ENCODE results near the gene TMEM161A. TPM values are rescaled to one million over a fixed set of nuclear protein-coding genes. Genes with fewer than 3 reads are reported as not detected.

The TMEM161A gene
- total RNA-seq, 2 donors from 2014 or later = 17.6 to 33.6 TPM

DNA sequence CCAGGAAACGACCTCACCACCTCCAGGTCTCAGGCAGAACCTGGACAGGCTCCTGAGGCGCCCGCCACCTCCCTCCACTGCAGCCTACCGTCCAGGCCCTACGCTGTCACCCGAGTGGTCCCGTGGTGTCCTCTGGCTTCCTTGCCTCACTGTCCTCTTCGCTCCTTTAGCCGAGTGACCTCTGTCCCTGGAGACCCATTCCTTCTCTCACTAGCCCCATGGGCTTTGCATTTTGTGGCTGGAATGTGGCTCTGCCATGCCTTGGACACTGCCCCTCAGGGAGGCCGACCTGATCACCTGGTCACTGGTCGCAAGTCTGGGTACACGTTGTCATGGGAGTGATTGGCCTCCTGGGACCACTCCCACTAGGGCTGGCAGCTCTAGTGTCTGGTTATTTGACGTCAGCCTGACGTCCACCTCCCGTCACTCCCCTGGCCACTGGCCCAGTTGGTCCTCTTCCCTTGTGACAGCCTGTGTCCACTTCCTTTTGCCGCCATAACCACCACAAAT is 56.6 kb downstream of the TMEM161A start:
- no peaks in the 10 kb centered on the region for H3K9me3 ChIP-seq

DNA sequence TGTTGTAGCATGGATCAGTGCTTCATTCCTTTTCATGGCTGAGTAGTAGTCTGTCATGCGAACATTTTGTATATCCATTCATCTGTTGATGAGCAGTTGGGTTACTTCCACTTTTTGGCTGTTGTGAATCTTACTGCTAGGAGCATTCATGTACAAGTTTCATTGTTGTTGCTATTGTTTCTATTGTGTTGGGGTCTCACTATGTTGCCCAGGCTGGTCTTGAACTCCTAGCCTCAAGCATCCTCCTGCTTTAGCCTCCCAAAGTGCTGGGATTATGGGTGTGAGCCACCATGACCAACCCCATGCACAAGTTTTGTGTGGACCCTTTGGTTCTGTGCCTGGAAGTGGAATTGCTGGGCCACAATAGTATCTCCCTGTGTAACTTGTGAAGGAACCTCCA is 58.7 kb downstream of the TMEM161A start:
- no peaks in the 10 kb centered on the region for H3K9me3 ChIP-seq
- no peak for DNase-seq
- no peak overlapping the region for H3K9ac ChIP-seq (ENCODE audit: low read depth in 2 of 2, low read length in 2 of 2)
- intact Hi-C loops (cut with DNase I) = no loop called here
- H3K4me1 ChIP-seq = no peaks in the 10 kb centered on the region
- TF ChIP-seq, protein P1, sequence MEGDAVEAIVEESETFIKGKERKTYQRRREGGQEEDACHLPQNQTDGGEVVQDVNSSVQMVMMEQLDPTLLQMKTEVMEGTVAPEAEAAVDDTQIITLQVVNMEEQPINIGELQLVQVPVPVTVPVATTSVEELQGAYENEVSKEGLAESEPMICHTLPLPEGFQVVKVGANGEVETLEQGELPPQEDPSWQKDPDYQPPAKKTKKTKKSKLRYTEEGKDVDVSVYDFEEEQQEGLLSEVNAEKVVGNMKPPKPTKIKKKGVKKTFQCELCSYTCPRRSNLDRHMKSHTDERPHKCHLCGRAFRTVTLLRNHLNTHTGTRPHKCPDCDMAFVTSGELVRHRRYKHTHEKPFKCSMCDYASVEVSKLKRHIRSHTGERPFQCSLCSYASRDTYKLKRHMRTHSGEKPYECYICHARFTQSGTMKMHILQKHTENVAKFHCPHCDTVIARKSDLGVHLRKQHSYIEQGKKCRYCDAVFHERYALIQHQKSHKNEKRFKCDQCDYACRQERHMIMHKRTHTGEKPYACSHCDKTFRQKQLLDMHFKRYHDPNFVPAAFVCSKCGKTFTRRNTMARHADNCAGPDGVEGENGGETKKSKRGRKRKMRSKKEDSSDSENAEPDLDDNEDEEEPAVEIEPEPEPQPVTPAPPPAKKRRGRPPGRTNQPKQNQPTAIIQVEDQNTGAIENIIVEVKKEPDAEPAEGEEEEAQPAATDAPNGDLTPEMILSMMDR (IDR thresholded peaks at IDR 0.05) = no peak
- H3K4me3 ChIP-seq = no peak overlapping the region
- H3K27me3 ChIP-seq = no peaks in the 10 kb centered on the region
- H3K36me3 ChIP-seq = no peaks in the 10 kb centered on the region
- no peak overlapping the region for H3K27ac ChIP-seq

More for the DNA sequence above, 56.6 kb downstream of the TMEM161A start:
- Histone ChIP-seq H3K27ac (no peak overlapping the region), H3K36me3 (no peaks in the 10 kb centered on the region), H3K27me3 (no peaks in the 10 kb centered on the region), H3K9ac (ENCODE audit: low read depth in 2 of 2, low read length in 2 of 2) (no peak overlapping the region), H3K4me3 (no peak overlapping the region), H3K4me1 (no peaks in the 10 kb centered on the region)
- DNase-seq = no peak
- TF ChIP-seq, protein P1 (IDR thresholded peaks at IDR 0.05) = no peak
- intact Hi-C loops (cut with DNase I) = no loop called here

DNA sequence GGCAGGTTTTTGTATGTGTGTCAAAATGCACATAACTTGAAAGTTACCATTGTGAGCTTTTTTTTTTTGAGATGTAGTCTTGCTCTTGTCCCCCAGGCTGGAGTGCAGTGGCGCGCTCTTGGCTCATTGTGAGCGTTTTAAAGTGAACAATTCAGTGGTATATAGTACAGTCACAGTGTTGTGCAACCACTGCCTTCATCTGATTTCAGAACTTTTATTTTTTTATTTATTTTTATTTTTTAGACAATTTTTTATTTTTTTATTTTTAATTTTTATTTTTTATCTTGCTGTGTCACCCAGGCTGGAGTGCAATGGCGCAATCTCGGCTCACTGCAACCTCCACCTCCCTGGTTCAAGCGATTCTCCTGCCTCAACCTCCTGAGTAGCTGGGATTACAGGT is 59.5 kb downstream of the TMEM161A start:
- Histone ChIP-seq H3K9me3 (no peaks in the 10 kb centered on the region), H3K9ac (ENCODE audit: low read depth in 2 of 2, low read length in 2 of 2) (no peak overlapping the region), H3K4me1 (no peaks in the 10 kb centered on the region), H3K4me3 (no peak overlapping the region), H3K27me3 (no peaks in the 10 kb centered on the region), H3K27ac (no peak overlapping the region), H3K36me3 (no peaks in the 10 kb centered on the region)
- TF ChIP-seq, protein P1 (IDR thresholded peaks at IDR 0.05) = no peak
- DNase-seq = no peak
- intact Hi-C loops (cut with DNase I) = no loop called here

DNA sequence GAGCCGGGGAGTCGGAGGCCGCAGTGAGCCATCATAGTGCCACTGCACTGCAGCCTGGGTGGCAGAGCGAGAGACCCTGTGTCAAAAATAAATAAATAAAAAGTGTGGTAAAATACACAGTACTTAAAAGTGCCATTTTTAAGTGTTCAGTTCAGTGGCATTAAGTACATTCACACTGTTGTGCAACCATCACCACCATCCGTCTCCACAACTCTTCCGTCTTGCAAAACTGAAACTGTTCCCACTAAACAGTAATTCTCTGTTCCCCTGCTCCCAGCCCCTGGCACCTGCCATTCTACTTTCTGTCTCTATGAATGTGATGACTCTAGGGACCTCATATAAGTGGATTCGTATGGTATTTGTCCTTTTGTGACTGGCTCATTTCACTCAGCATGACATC is 61.2 kb downstream of the TMEM161A start:
- intact Hi-C loops (cut with DNase I) = no loop called here
- DNase-seq = no peak
- no peak overlapping the region for H3K9ac ChIP-seq (ENCODE audit: low read depth in 2 of 2, low read length in 2 of 2)
- no peaks in the 10 kb centered on the region for H3K4me1 ChIP-seq
- no peaks in the 10 kb centered on the region for H3K9me3 ChIP-seq
- H3K4me3 ChIP-seq = no peak overlapping the region
- H3K36me3 ChIP-seq = no peaks in the 10 kb centered on the region
- H3K27me3 ChIP-seq = no peaks in the 10 kb centered on the region
- TF ChIP-seq, protein P1 (IDR thresholded peaks at IDR 0.05) = no peak
- no peak overlapping the region for H3K27ac ChIP-seq

DNA sequence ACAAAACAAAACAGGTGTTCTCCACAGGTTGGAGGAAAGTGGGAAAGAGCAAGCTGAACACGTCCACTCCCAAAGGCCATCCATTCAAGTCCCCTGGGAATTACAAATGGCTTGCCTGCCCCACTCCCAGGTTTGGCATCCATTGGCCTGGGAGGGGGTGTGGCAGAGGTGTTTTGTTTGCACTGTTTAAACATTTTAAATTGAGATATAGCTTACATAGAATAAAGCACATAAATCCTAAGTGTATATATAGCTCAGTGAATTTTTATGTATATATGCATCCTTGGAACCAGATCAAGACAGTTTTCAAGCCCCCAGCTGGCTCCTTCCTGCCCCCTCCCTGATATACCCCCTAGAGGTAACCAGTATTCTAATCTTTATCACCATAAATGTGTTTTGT is 61.8 kb downstream of the TMEM161A start:
- H3K4me3 ChIP-seq = no peak overlapping the region
- intact Hi-C loops (cut with DNase I) = no loop called here

More for the DNA sequence above, 61.8 kb downstream of the TMEM161A start:
- no peaks in the 10 kb centered on the region for H3K27me3 ChIP-seq
- DNase-seq = no peak
- H3K9ac ChIP-seq (ENCODE audit: low read depth in 2 of 2, low read length in 2 of 2) = no peak overlapping the region
- H3K27ac ChIP-seq = no peak overlapping the region
- TF ChIP-seq, protein P1 (IDR thresholded peaks at IDR 0.05) = no peak
- no peaks in the 10 kb centered on the region for H3K9me3 ChIP-seq
- H3K36me3 ChIP-seq = no peaks in the 10 kb centered on the region
- H3K4me1 ChIP-seq = no peaks in the 10 kb centered on the region
